ENCODE results near the gene OGFOD3.

- TF ChIP-seq CTCF (conservative IDR thresholded peaks at IDR 0.05) = no peak
- no peak for TF ChIP-seq EZH2 (IDR thresholded peaks at IDR 0.05; ENCODE audit: low read depth)
Measured at GRCh38 chr17:82449131-82449882, 30.9 kb upstream of the OGFOD3 start.

Data from PC-9 (cell line).